BE2C (cell line): ENCODE measurements around the gene DNAAF8. TPM values are rescaled to one million over a fixed set of nuclear protein-coding genes. Genes with fewer than 3 reads are reported as not detected.

Source experiments
- DNase-seq: peaks from one replicate; pipeline ENCODE4 v3.0.0-alpha.2; 2020
- H3K27me3 ChIP-seq: fragments of 250-450 bp; sonication (Bioruptor Pico); 2 replicates; pipeline ENCODE4 v1.5.1; 2020; ENCODE audit warnings: mild to moderate bottlenecking
- H3K36me3 ChIP-seq: fragments of 250-450 bp; sonication (Bioruptor Pico); 2 replicates; pipeline ENCODE4 v1.5.1; 2020; ENCODE audit warnings: mild to moderate bottlenecking
- H3K4me1 ChIP-seq: fragments of 250-450 bp; sonication (Bioruptor Pico); 2 replicates; pipeline ENCODE4 v1.5.1; 2020
- H3K4me3 ChIP-seq: 2 replicates; pipeline ENCODE4 v1.5.1; 2011; ENCODE audit warnings: low read depth, low read length
- H3K9me3 ChIP-seq: fragments of 250-450 bp; sonication (Bioruptor Pico); 2 replicates; pipeline ENCODE4 v1.5.1; 2020
- CTCF ChIP-seq: IDR thresholded peaks from 2 replicates; pipeline ENCODE4 v1.5.1; 2012; ENCODE audit warnings: mild to moderate bottlenecking, low read depth, low read length
- polyA plus RNA-seq: library from polyadenylated mRNA; unstranded; fragments of >200 nt; gene quantifications from one replicate; pipeline ENCODE4 v1.2.1, GENCODE V29; 2012; ENCODE audit warnings: low read depth, missing spikeins; ENCODE audit not compliant: insufficient read length, insufficient read depth

The DNAAF8 gene
- 0.57 TPM for polyA plus RNA-seq

GRCh38 chr16:4734063-4734729 lies at the start of gene DNAAF8, which contains the start of gene ANKS3:
TSS of gene DNAAF8 (plus strand) at chr16:4734537. CDS start at chr16:4736515, 1,978 bp downstream.
TSS of gene ANKS3 (minus strand) at chr16:4734271. CDS start at chr16:4730149, 4,122 bp downstream.
- no peaks in the 10 kb centered on the region for H3K9me3 ChIP-seq
- H3K4me3 ChIP-seq, result peak within 1 kb of the TSS; percentile 85
- no peaks in the 10 kb centered on the region for H3K4me1 ChIP-seq
- DNase-seq, result peak; percentile 97
- TF ChIP-seq CTCF, result no peak
- H3K27me3 ChIP-seq, result no peaks in the 10 kb centered on the region
- H3K36me3 ChIP-seq, result peaks cover 11% of the 10 kb centered on the region

GRCh38 chr16:4684763-4685162 lies 49.6 kb upstream of the DNAAF8 start:
- H3K4me1 ChIP-seq, result peaks cover 11% of the 10 kb centered on the region
- H3K27me3 ChIP-seq, result no peaks in the 10 kb centered on the region
- peaks cover 29% of the 10 kb centered on the region for H3K36me3 ChIP-seq
- DNase-seq, result no peak
- H3K9me3 ChIP-seq, result no peaks in the 10 kb centered on the region
- H3K4me3 ChIP-seq, result no peak overlapping the region
- TF ChIP-seq CTCF, result no peak

- no peak for TF ChIP-seq CTCF
- Histone ChIP-seq H3K4me1 (peaks cover 6% of the 10 kb centered on the region), H3K9me3 (no peaks in the 10 kb centered on the region), H3K4me3 (no peak overlapping the region), H3K27me3 (no peaks in the 10 kb centered on the region), H3K36me3 (peaks cover 29% of the 10 kb centered on the region)
- no peak for DNase-seq
Measured at GRCh38 chr16:4685292-4685691, 49.0 kb upstream of the DNAAF8 start.

- peaks cover 29% of the 10 kb centered on the region for H3K36me3 ChIP-seq
- H3K9me3 ChIP-seq, result no peaks in the 10 kb centered on the region
- no peak overlapping the region for H3K4me3 ChIP-seq
- H3K4me1 ChIP-seq, result peaks cover 4% of the 10 kb centered on the region; the same call in 1 of the 2 replicates
- no peaks in the 10 kb centered on the region for H3K27me3 ChIP-seq
- TF ChIP-seq CTCF, result no peak
- no peak for DNase-seq
Measured at GRCh38 chr16:4685776-4686496, 48.4 kb upstream of the DNAAF8 start.

GRCh38 chr16:4686497-4687210 lies 47.7 kb upstream of the DNAAF8 start:
- H3K4me1 ChIP-seq, result peaks cover 4% of the 10 kb centered on the region; the same call in 1 of the 2 replicates
- H3K36me3 ChIP-seq, result peaks cover 26% of the 10 kb centered on the region
- no peak for DNase-seq
- H3K9me3 ChIP-seq, result no peaks in the 10 kb centered on the region
- no peak overlapping the region for H3K4me3 ChIP-seq
- TF ChIP-seq CTCF, result no peak
- no peaks in the 10 kb centered on the region for H3K27me3 ChIP-seq
